CD14-positive monocyte (primary cell): Measurements from ENCODE around the gene KRT2. TPM values are rescaled to one million over a fixed set of nuclear protein-coding genes. Genes with fewer than 3 reads are reported as not detected.

Experiments
- DNase-seq, 3 donors: peaks; one replicate each; pipeline ENCODE4 v3.0.0-alpha.2; 2011 to 2022
- H2AFZ ChIP-seq: 2 replicates; pipeline ENCODE4 v1.6.0; 2012; ENCODE audit warnings: mild to moderate bottlenecking, low read depth, low read length, inconsistent platforms; ENCODE audit not compliant: insufficient read depth, poor library complexity, severe bottlenecking
- H3K27ac ChIP-seq, 2 donors: 1 replicate in 1 of 2; 2 replicates in 1 of 2; pipeline ENCODE4 v1.5.1; 2012 to 2013; ENCODE audit warnings: low read length in 2 of 2, control low read depth in 1 of 2, inconsistent platforms in 1 of 2, low read depth in 1 of 2, mild to moderate bottlenecking in 1 of 2
- H3K27me3 ChIP-seq, 2 donors: one replicate each; pipeline versions ENCODE4 v1.6.0 to v1.6.1; 2011 to 2013; ENCODE audit warnings: low read length in 2 of 2; ENCODE audit not compliant: control insufficient read depth in 2 of 2, insufficient read depth in 2 of 2
- H3K36me3 ChIP-seq, 2 donors: replicated peaks in 1 of 2; 1 replicate in 1 of 2; 2 replicates in 1 of 2; pipeline versions ENCODE4 v1.5.1 to v1.6.1; 2012 to 2013; ENCODE audit warnings: low read length in 2 of 2, control low read depth in 1 of 2, inconsistent platforms in 1 of 2, mild to moderate bottlenecking in 1 of 2; ENCODE audit not compliant: insufficient read depth in 2 of 2, control insufficient read depth in 1 of 2
- H3K4me1 ChIP-seq, 2 donors: 1 replicate in 1 of 2; 2 replicates in 1 of 2; pipeline versions ENCODE4 v1.5.1 to v1.6.1; 2012 to 2013; ENCODE audit warnings: low read length in 2 of 2, control low read depth in 1 of 2, inconsistent platforms in 1 of 2, mild to moderate bottlenecking in 1 of 2, moderate library complexity in 1 of 2; ENCODE audit not compliant: insufficient read depth in 2 of 2, control insufficient read depth in 1 of 2
- H3K4me2 ChIP-seq: replicated peaks from 2 replicates; pipeline ENCODE3; 2012; ENCODE audit warnings: low read length, moderate library complexity, mild to moderate bottlenecking; ENCODE audit not compliant: poor library complexity, severe bottlenecking; ENCODE audit errors: extremely low read depth
- H3K4me3 ChIP-seq, 3 experiments: fragments of 200-600 bp in 1 of 3; sonication (generic) in 1 of 3; replicated peaks in 1 of 3; 1 replicate in 2 of 3; 2 replicates in 1 of 3; pipeline ENCODE4 v1.5.1; 2011 to 2013; ENCODE audit warnings: low read length in 3 of 3, mild to moderate bottlenecking in 3 of 3, control low read depth in 2 of 3, low read depth in 2 of 3, inconsistent platforms in 1 of 3, moderate library complexity in 1 of 3
- H3K79me2 ChIP-seq: 2 replicates; pipeline ENCODE4 v1.6.0; 2012; ENCODE audit warnings: mild to moderate bottlenecking, control low read depth, inconsistent platforms, low read length, moderate library complexity; ENCODE audit not compliant: insufficient read depth
- H3K9ac ChIP-seq: 2 replicates; pipeline ENCODE4 v1.6.0; 2017; ENCODE audit warnings: low read length, mild to moderate bottlenecking; ENCODE audit not compliant: insufficient read depth, poor library complexity, severe bottlenecking
- H3K9me3 ChIP-seq, 2 donors: replicated peaks in 1 of 2; 1 replicate in 1 of 2; 2 replicates in 1 of 2; pipeline versions ENCODE4 v1.5.1 to v1.6.1; 2012 to 2013; ENCODE audit warnings: low read length in 2 of 2, control low read depth in 1 of 2; ENCODE audit not compliant: control insufficient read depth in 1 of 2, insufficient read depth in 1 of 2
- H4K20me1 ChIP-seq: 2 replicates; pipeline ENCODE4 v1.6.0; 2012; ENCODE audit warnings: mild to moderate bottlenecking, low read length, control low read depth, moderate library complexity; ENCODE audit not compliant: insufficient read depth
- H3K27ac Mint-ChIP-seq, 7 donors: one replicate each; pipeline ENCODE4 v1.8.0; 2020; ENCODE audit warnings: mild to moderate bottlenecking in 7 of 7, mixed read lengths in 7 of 7, moderate library complexity in 6 of 7, inconsistent platforms in 2 of 7
- H3K27me3 Mint-ChIP-seq, 3 donors: one replicate each; pipeline ENCODE4 v1.8.0; 2021 to 2022; ENCODE audit warnings: low read depth in 3 of 3, mild to moderate bottlenecking in 3 of 3, mixed read lengths in 3 of 3, moderate library complexity in 3 of 3, inconsistent platforms in 1 of 3
- H3K36me3 Mint-ChIP-seq, 2 donors: one replicate each; pipeline ENCODE4 v1.8.0; 2020; ENCODE audit warnings: mixed read lengths in 2 of 2, inconsistent platforms in 1 of 2, mild to moderate bottlenecking in 1 of 2
- H3K4me1 Mint-ChIP-seq: one replicate; pipeline ENCODE4 v1.8.0; 2020; ENCODE audit warnings: mild to moderate bottlenecking, mixed read lengths
- H3K4me3 Mint-ChIP-seq, 2 donors: one replicate each; pipeline ENCODE4 v1.8.0; 2020; ENCODE audit warnings: mild to moderate bottlenecking in 2 of 2, mixed read lengths in 2 of 2, moderate library complexity in 1 of 2
- H3K9me3 Mint-ChIP-seq, 7 donors: one replicate each; pipeline ENCODE4 v1.8.0; 2020 to 2022; ENCODE audit warnings: mixed read lengths in 7 of 7, mild to moderate bottlenecking in 6 of 7, moderate library complexity in 6 of 7, inconsistent platforms in 2 of 7
- CTCF ChIP-seq: fragments of 200-600 bp; IDR thresholded peaks from one replicate; pipeline ENCODE4 v1.8.0; 2022; ENCODE audit warnings: antibody characterized with exemption, mild to moderate bottlenecking
- WGBS: methylation state at CpG from one replicate; pipeline ENCODE4 v1.1.5; 2013; ENCODE audit warnings: missing lambda C conversion rate; ENCODE audit not compliant: insufficient coverage; 5-methylcytosine and 5-hydroxymethylcytosine counted together
- intact Hi-C, 2 donors: fragments of 100-400 bp; cut with micrococcal nuclease; formaldehyde crosslinking; loops; one replicate each; pipeline versions ENCODE4 v1.15.0 to v1.15.1; 2023
- polyA plus RNA-seq, 3 donors: library from polyadenylated mRNA; depleted of rRNA in 1 of 3; unstranded in 2 of 3; stranded (reverse) in 1 of 3; fragments of 300-500 nt in 2 of 3; fragments of >200 nt in 1 of 3; fragmentation: Illumina TruSeq in 2 of 3; gene quantifications; 1 replicate in 2 of 3; 2 replicates in 1 of 3; pipeline ENCODE4 v1.2.3, GENCODE V29; 2012 to 2021

Gene KRT2
- polyA plus RNA-seq, 3 donors: not detected

GRCh38 chr12:52605542-52605941, 46.5 kb downstream of the KRT2 start:
- intact Hi-C loops: no loop called here
- Histone ChIP-seq H4K20me1 (no peaks in the 10 kb centered on the region), H3K9me3 (peaks cover 0 to 5% of the 10 kb centered on the region in 2 donors), H3K27me3 (peaks cover 9 to 17% of the 10 kb centered on the region in 2 donors), H3K4me1 (no peaks in the 10 kb centered on the region), H3K4me3 (no peak overlapping the region), H3K79me2 (no peaks in the 10 kb centered on the region), H3K36me3 (no peaks in the 10 kb centered on the region), H2AFZ (no peak overlapping the region), H3K27ac (no peak overlapping the region), H3K4me2 (no peak overlapping the region), H3K9ac (no peak overlapping the region)
- H3K27me3 Mint-ChIP-seq: peaks cover 19 to 33% (median 19%) of the 10 kb centered on the region in 3 donors
- H3K27ac Mint-ChIP-seq: no peak overlapping the region
- no CpG with 5 or more reads among the region's 1 CpG for WGBS
- no peaks in the 10 kb centered on the region for H3K4me1 Mint-ChIP-seq
- no peak for DNase-seq
- H3K36me3 Mint-ChIP-seq: no peaks in the 10 kb centered on the region
- H3K4me3 Mint-ChIP-seq: no peak overlapping the region
- peaks cover 0 to 5% (median 2%) of the 10 kb centered on the region in 7 donors for H3K9me3 Mint-ChIP-seq
- TF ChIP-seq CTCF: no peak

GRCh38 chr12:52604859-52605258, 47.2 kb downstream of the KRT2 start:
- H3K4me1 ChIP-seq: no peaks in the 10 kb centered on the region
- H3K27ac Mint-ChIP-seq: no peak overlapping the region
- H3K27ac ChIP-seq: no peak overlapping the region

More at GRCh38 chr12:52604859-52605258, 47.2 kb downstream of the KRT2 start:
- peaks cover 21 to 35% (median 25%) of the 10 kb centered on the region in 3 donors for H3K27me3 Mint-ChIP-seq
- no peaks in the 10 kb centered on the region for H3K4me1 Mint-ChIP-seq
- Histone ChIP-seq H3K36me3 (no peaks in the 10 kb centered on the region), H4K20me1 (no peaks in the 10 kb centered on the region), H3K9me3 (peaks cover 0 to 5% of the 10 kb centered on the region in 2 donors), H3K79me2 (no peaks in the 10 kb centered on the region), H3K4me3 (no peak overlapping the region), H3K27me3 (peaks cover 14 to 21% of the 10 kb centered on the region in 2 donors), H3K9ac (no peak overlapping the region), H2AFZ (no peak overlapping the region), H3K4me2 (no peak overlapping the region)
- H3K9me3 Mint-ChIP-seq: peaks cover 0 to 11% (median 5%) of the 10 kb centered on the region in 7 donors
- no peak for TF ChIP-seq CTCF
- no peak for DNase-seq
- intact Hi-C loops: no loop called here
- no peaks in the 10 kb centered on the region for H3K36me3 Mint-ChIP-seq
- no peak overlapping the region for H3K4me3 Mint-ChIP-seq
